Mesenchymal stem cell (in vitro differentiated cells and primary cell): ENCODE data around the gene ASCL5.

Source experiments
- DNase-seq: peaks from one replicate; pipeline ENCODE4 v3.0.0-alpha.2; 2013
- H2AFZ ChIP-seq: one replicate; pipeline ENCODE4 v1.6.1; 2013; ENCODE audit warnings: low read depth, mild to moderate bottlenecking, control low read depth, inconsistent platforms, low read length, moderate library complexity
- H2AK5ac ChIP-seq: 2 replicates; pipeline ENCODE4 v1.6.1; 2013; ENCODE audit warnings: low read length, moderate library complexity, mild to moderate bottlenecking, inconsistent platforms; ENCODE audit not compliant: severe bottlenecking
- H2BK120ac ChIP-seq: one replicate; pipeline ENCODE4 v1.6.1; 2013; ENCODE audit warnings: low read depth, mild to moderate bottlenecking, inconsistent platforms, low read length, moderate library complexity
- H2BK12ac ChIP-seq, 2 experiments: one replicate each; pipeline ENCODE4 v1.6.1; 2013; ENCODE audit warnings: inconsistent platforms in 2 of 2, low read length in 2 of 2, mild to moderate bottlenecking in 2 of 2, moderate library complexity in 2 of 2, control low read depth in 1 of 2
- H2BK15ac ChIP-seq: one replicate; pipeline ENCODE4 v1.6.1; 2013; ENCODE audit warnings: mild to moderate bottlenecking, low read depth, inconsistent platforms; ENCODE audit not compliant: poor library complexity, severe bottlenecking
- H2BK5ac ChIP-seq: 2 replicates; pipeline ENCODE4 v1.6.1; 2013; ENCODE audit warnings: low read depth, mild to moderate bottlenecking, low read length, control low read depth, inconsistent platforms; ENCODE audit not compliant: poor library complexity, severe bottlenecking
- H3K14ac ChIP-seq, 2 experiments: one replicate each; pipeline ENCODE4 v1.6.1; 2013; ENCODE audit warnings: inconsistent platforms in 2 of 2, low read length in 2 of 2, control low read depth in 1 of 2, mild to moderate bottlenecking in 1 of 2, moderate library complexity in 1 of 2
- H3K18ac ChIP-seq, 2 experiments: one replicate each; pipeline ENCODE4 v1.6.1; 2013; ENCODE audit warnings: inconsistent platforms in 2 of 2, low read length in 2 of 2, control low read depth in 1 of 2, low read depth in 1 of 2, mild to moderate bottlenecking in 1 of 2
- H3K23ac ChIP-seq, 2 experiments: one replicate each; pipeline ENCODE4 v1.6.1; 2013; ENCODE audit warnings: inconsistent platforms in 2 of 2, low read length in 2 of 2, mild to moderate bottlenecking in 2 of 2, moderate library complexity in 2 of 2, control low read depth in 1 of 2
- H3K27ac ChIP-seq: 2 replicates; pipeline ENCODE4 v1.5.1; 2013; ENCODE audit warnings: mild to moderate bottlenecking, moderate library complexity, low read length, control low read depth, inconsistent platforms; ENCODE audit not compliant: poor library complexity, severe bottlenecking
- H3K27me3 ChIP-seq, 2 experiments: 2 replicates each; pipeline versions ENCODE4 v1.6.1 to v1.7.0; 2013; ENCODE audit warnings: low read length in 2 of 2, mild to moderate bottlenecking in 2 of 2, moderate library complexity in 2 of 2, control low read depth in 1 of 2, inconsistent platforms in 1 of 2; ENCODE audit not compliant: control insufficient read depth in 1 of 2, insufficient read depth in 1 of 2
- H3K36me3 ChIP-seq, 2 experiments: 2 replicates each; pipeline versions ENCODE4 v1.6.1 to v1.7.0; 2013; ENCODE audit warnings: low read length in 2 of 2, control low read depth in 1 of 2, inconsistent platforms in 1 of 2, low read depth in 1 of 2, mild to moderate bottlenecking in 1 of 2; ENCODE audit not compliant: insufficient read depth in 2 of 2, control insufficient read depth in 1 of 2
- H3K4ac ChIP-seq, 2 experiments: one replicate each; pipeline ENCODE4 v1.6.1; 2013; ENCODE audit warnings: inconsistent platforms in 2 of 2, low read length in 2 of 2, mild to moderate bottlenecking in 2 of 2, moderate library complexity in 2 of 2, control low read depth in 1 of 2, low read depth in 1 of 2
- H3K4me1 ChIP-seq: 2 replicates; pipeline ENCODE4 v1.6.1; 2013; ENCODE audit warnings: low read depth, low read length, control low read depth; ENCODE audit not compliant: control insufficient read depth, insufficient read depth
- H3K4me2 ChIP-seq: 2 replicates; pipeline ENCODE4 v1.6.1; 2013; ENCODE audit warnings: low read length, mild to moderate bottlenecking, inconsistent platforms; ENCODE audit not compliant: poor library complexity, severe bottlenecking
- H3K4me3 ChIP-seq, 2 experiments: 2 replicates each; pipeline versions ENCODE4 v1.5.1 to v1.7.0; 2013; ENCODE audit warnings: low read length in 2 of 2, mild to moderate bottlenecking in 2 of 2, control low read depth in 1 of 2, low read depth in 1 of 2; ENCODE audit not compliant: insufficient read depth in 1 of 2
- H3K79me1 ChIP-seq: replicated peaks from 2 replicates; pipeline ENCODE4 v1.6.1; 2013; ENCODE audit warnings: mild to moderate bottlenecking, control low read depth, low read length, inconsistent platforms; ENCODE audit not compliant: poor library complexity, severe bottlenecking
- H3K9ac ChIP-seq: 2 replicates; pipeline ENCODE4 v1.7.0; 2013; ENCODE audit warnings: mild to moderate bottlenecking, low read length, moderate library complexity
- H3K9me3 ChIP-seq: 2 replicates; pipeline ENCODE4 v1.7.0; 2013; ENCODE audit warnings: mild to moderate bottlenecking, low read length; ENCODE audit not compliant: control insufficient read depth
- H4K8ac ChIP-seq: one replicate; pipeline ENCODE4 v1.6.1; 2013; ENCODE audit warnings: inconsistent platforms, mild to moderate bottlenecking, low read length, moderate library complexity
- H4K91ac ChIP-seq: one replicate; pipeline ENCODE4 v1.6.1; 2013; ENCODE audit warnings: mild to moderate bottlenecking, low read length, inconsistent platforms
- WGBS: methylation state at CpG from one replicate; pipeline ENCODE4 v1.1.7; 2013; ENCODE audit warnings: mixed read lengths; 5-methylcytosine and 5-hydroxymethylcytosine counted together

Gene ASCL5

GRCh38 chr1:201153474-201154388 lies 26.7 kb upstream of the ASCL5 start:
- Histone ChIP-seq H4K91ac (peak overlapping the region; percentile 1), H3K27me3 (peaks cover 17 to 18% of the 10 kb centered on the region in 2 experiments), H2AFZ (peak overlapping the region; percentile 79), H3K4me1 (peaks cover 6% of the 10 kb centered on the region), H2BK5ac (no peak overlapping the region), H2BK12ac (peak overlapping the region in 1 of 2 experiments; percentile 55), H3K9me3 (no peaks in the 10 kb centered on the region), H3K27ac (no peak overlapping the region), H2AK5ac (no peak overlapping the region), H3K4me3 (peak overlapping the region; percentile 76 to 95), H3K4ac (peak overlapping the region; percentile 24 to 46), H4K8ac (peak overlapping the region; percentile 92), H3K36me3 (peaks cover 23 to 34% of the 10 kb centered on the region in 2 experiments), H3K18ac (peak overlapping the region; percentile 72 to 97), H3K9ac (peak overlapping the region; percentile 94), H2BK120ac (peak overlapping the region; percentile 35), H3K23ac (no peak overlapping the region), H2BK15ac (no peak overlapping the region), H3K79me1 (peaks cover 30% of the 10 kb centered on the region), H3K4me2 (peak overlapping the region; percentile 74), H3K14ac (peak overlapping the region in 1 of 2 experiments; percentile 99)
- no peak for DNase-seq
- WGBS, result 2% methylated on average over 34 of the region's 37 CpGs

- H3K79me1 ChIP-seq, result peaks cover 43% of the 10 kb centered on the region
- 83% methylated on average over 4 of the region's 4 CpGs for WGBS
- peaks cover 63 to 77% of the 10 kb centered on the region in 2 experiments for H3K36me3 ChIP-seq
- H3K9ac ChIP-seq, result no peak overlapping the region
- H3K4me3 ChIP-seq, result no peak overlapping the region
- H2AK5ac ChIP-seq, result no peak overlapping the region
- H3K4ac ChIP-seq, result no peak overlapping the region
- H2BK120ac ChIP-seq, result no peak overlapping the region
- no peaks in the 10 kb centered on the region for H3K27me3 ChIP-seq
- no peak overlapping the region for H3K4me2 ChIP-seq
- peak; percentile 41 for DNase-seq
- no peak overlapping the region for H3K18ac ChIP-seq
- H3K23ac ChIP-seq, result no peak overlapping the region
- no peak overlapping the region for H3K27ac ChIP-seq
- H2BK5ac ChIP-seq, result no peak overlapping the region
- H4K8ac ChIP-seq, result no peak overlapping the region
- no peak overlapping the region for H2BK12ac ChIP-seq
- peaks cover 4% of the 10 kb centered on the region for H3K4me1 ChIP-seq
- H2AFZ ChIP-seq, result no peak overlapping the region
- no peaks in the 10 kb centered on the region for H3K9me3 ChIP-seq
- H3K14ac ChIP-seq, result no peak overlapping the region
- no peak overlapping the region for H4K91ac ChIP-seq
- no peak overlapping the region for H2BK15ac ChIP-seq
These were observed 22.4 kb upstream of the ASCL5 start for GRCh38 chr1:201149400-201149799.

GRCh38 chr1:201147396-201148015 lies 20.5 kb upstream of the ASCL5 start:
- Histone ChIP-seq H4K91ac (no peak overlapping the region), H3K18ac (no peak overlapping the region), H3K27me3 (no peaks in the 10 kb centered on the region), H3K4ac (no peak overlapping the region), H3K14ac (no peak overlapping the region), H3K79me1 (peaks cover 34% of the 10 kb centered on the region), H2BK5ac (no peak overlapping the region), H2BK15ac (no peak overlapping the region), H3K23ac (no peak overlapping the region), H2AFZ (no peak overlapping the region), H3K36me3 (peaks cover 82 to 92% of the 10 kb centered on the region in 2 experiments), H2AK5ac (no peak overlapping the region), H4K8ac (no peak overlapping the region), H3K4me2 (no peak overlapping the region), H3K4me1 (no peaks in the 10 kb centered on the region), H2BK12ac (no peak overlapping the region), H3K4me3 (no peak overlapping the region), H2BK120ac (no peak overlapping the region), H3K9me3 (no peaks in the 10 kb centered on the region), H3K9ac (no peak overlapping the region), H3K27ac (no peak overlapping the region)
- WGBS, result 92% methylated on average over 12 of the region's 13 CpGs
- no peak for DNase-seq
